WTC11 (cell line): Measurements from ENCODE around the gene ANAPC16. TPM values are rescaled to one million over a fixed set of nuclear protein-coding genes. Genes with fewer than 3 reads are reported as not detected.
A peak's percentile ranks its signal among the peaks of the same experiment; 100 is the strongest.

Experiments
- ATAC-seq: fragments of 200-7000 bp; cut with Tn5 transposase; 2 replicates; pipeline ENCODE4 v1.10.0; 2021; ENCODE audit warnings: mild to moderate bottlenecking, moderate library complexity
- CTCF ChIA-PET: fragments of 300-600 bp; sonication (Branson Sonifier 250); formaldehyde crosslinking; loops from one replicate; lab custom pipeline; 2021; ENCODE audit warnings: antibody characterized with exemption; lab: Charles Lee
- POLR2A ChIA-PET: fragments of 350-600 bp; sonication (Branson Sonifier 250); formaldehyde crosslinking; loops from one replicate; lab custom pipeline; 2021; ENCODE audit warnings: antibody characterized with exemption; lab: Charles Lee
- DNase-seq: peaks from one replicate; pipeline ENCODE4 v3.0.0; 2021; ENCODE audit warnings: low spot score
- H3K27ac Mint-ChIP-seq: 2 replicates; pipeline ENCODE4 v1.8.0; 2021; ENCODE audit warnings: mixed read lengths
- H3K27me3 Mint-ChIP-seq: 2 replicates; pipeline ENCODE4 v1.8.0; 2021; ENCODE audit warnings: low read depth, mild to moderate bottlenecking, moderate library complexity, mixed read lengths
- H3K36me3 Mint-ChIP-seq: 2 replicates; pipeline ENCODE4 v1.8.0; 2021; ENCODE audit warnings: mixed read lengths
- H3K4me1 Mint-ChIP-seq: 2 replicates; pipeline ENCODE4 v1.8.0; 2022; ENCODE audit warnings: mixed read lengths
- H3K4me3 Mint-ChIP-seq: 2 replicates; pipeline ENCODE4 v1.8.0; 2021; ENCODE audit warnings: mild to moderate bottlenecking, moderate library complexity, mixed read lengths
- H3K9me3 Mint-ChIP-seq: 2 replicates; pipeline ENCODE4 v1.8.0; 2021; ENCODE audit warnings: mixed read lengths
- CTCF ChIP-seq: fragments of 200-600 bp; IDR thresholded peaks from 2 replicates; pipeline ENCODE4 v1.8.0; 2022; ENCODE audit warnings: antibody characterized with exemption
- FOXP1 ChIP-seq: sonication (generic); formaldehyde crosslinking; IDR thresholded peaks from 2 replicates; pipeline ENCODE4 v1.8.0; 2022; ENCODE audit warnings: missing genetic modification reagents, mild to moderate bottlenecking, moderate library complexity, borderline replicate concordance
- MXD4 ChIP-seq: fragments of 250-450 bp; sonication (Bioruptor Pico); IDR thresholded peaks from 2 replicates; pipeline ENCODE4 v1.8.0; 2021; ENCODE audit warnings: mild to moderate bottlenecking, moderate library complexity, borderline replicate concordance
- NFATC4 ChIP-seq: fragments of 250-450 bp; sonication (Bioruptor Pico); IDR thresholded peaks from 2 replicates; pipeline ENCODE4 v1.9.0; 2021; ENCODE audit warnings: mild to moderate bottlenecking
- NFE2L1 ChIP-seq: sonication (generic); formaldehyde crosslinking; IDR thresholded peaks from 2 replicates; pipeline ENCODE4 v1.8.1; 2023; ENCODE audit warnings: missing genetic modification reagents
- RORB ChIP-seq: fragments of 250-450 bp; sonication (Bioruptor Pico); IDR thresholded peaks from 2 replicates; pipeline ENCODE4 v1.9.0; 2021; ENCODE audit warnings: mild to moderate bottlenecking
- TP53 ChIP-seq: sonication (generic); formaldehyde crosslinking; IDR thresholded peaks from 2 replicates; pipeline ENCODE4 v1.8.1; 2023; ENCODE audit warnings: mild to moderate bottlenecking, missing genetic modification reagents
- ZNF263 ChIP-seq: sonication (generic); formaldehyde crosslinking; IDR thresholded peaks from 2 replicates; pipeline ENCODE4 v1.8.1; 2022; ENCODE audit warnings: low read depth, mild to moderate bottlenecking, moderate library complexity, missing genetic modification reagents
- ZNF317 ChIP-seq: sonication (generic); formaldehyde crosslinking; IDR thresholded peaks from 2 replicates; pipeline ENCODE4 v1.8.1; 2023; ENCODE audit warnings: low read depth, mild to moderate bottlenecking, moderate library complexity, missing genetic modification reagents, borderline replicate concordance
- ZNF423 ChIP-seq: fragments of 250-450 bp; sonication (Bioruptor Pico); IDR thresholded peaks from 2 replicates; pipeline ENCODE4 v2.1.2; 2022; ENCODE audit warnings: mild to moderate bottlenecking, moderate library complexity
- total RNA-seq: library from RNA; stranded (reverse); gene quantifications from 3 replicates; pipeline ENCODE4 v1.2.3, GENCODE V29; 2021
- TF ChIP-seq, protein P1 (sequence below): sonication (generic); formaldehyde crosslinking; conservative IDR thresholded peaks from 2 replicates; pipeline ENCODE4 v1.8.1; 2023; ENCODE audit warnings: mild to moderate bottlenecking, low read depth, missing genetic modification reagents, moderate library complexity
- TF ChIP-seq, protein P2 (sequence below): fragments of 250-450 bp; sonication (Bioruptor Pico); IDR thresholded peaks from 2 replicates; pipeline ENCODE4 v2.1.2; 2022; ENCODE audit warnings: mild to moderate bottlenecking, moderate library complexity
- TF ChIP-seq, protein P3 (sequence below): sonication (generic); formaldehyde crosslinking; IDR thresholded peaks from 2 replicates; pipeline ENCODE4 v1.8.1; 2022; ENCODE audit warnings: low read depth, mild to moderate bottlenecking, moderate library complexity, missing genetic modification reagents, borderline replicate concordance
- TF ChIP-seq, protein P4 (sequence below): sonication (generic); formaldehyde crosslinking; IDR thresholded peaks from 2 replicates; pipeline ENCODE4 v1.8.0; 2023; ENCODE audit warnings: missing genetic modification reagents
- TF ChIP-seq, protein P5 (sequence below): sonication (generic); formaldehyde crosslinking; IDR thresholded peaks from 2 replicates; pipeline ENCODE4 v1.8.0; 2022; ENCODE audit warnings: missing genetic modification reagents
- TF ChIP-seq, protein P6 (sequence below): sonication (generic); formaldehyde crosslinking; conservative IDR thresholded peaks from 2 replicates; pipeline ENCODE4 v1.8.1; 2022; ENCODE audit warnings: mild to moderate bottlenecking, missing genetic modification reagents

ANAPC16 gene
- total RNA-seq, 1 experiment from 2014 or later = 52.3 TPM

DNA sequence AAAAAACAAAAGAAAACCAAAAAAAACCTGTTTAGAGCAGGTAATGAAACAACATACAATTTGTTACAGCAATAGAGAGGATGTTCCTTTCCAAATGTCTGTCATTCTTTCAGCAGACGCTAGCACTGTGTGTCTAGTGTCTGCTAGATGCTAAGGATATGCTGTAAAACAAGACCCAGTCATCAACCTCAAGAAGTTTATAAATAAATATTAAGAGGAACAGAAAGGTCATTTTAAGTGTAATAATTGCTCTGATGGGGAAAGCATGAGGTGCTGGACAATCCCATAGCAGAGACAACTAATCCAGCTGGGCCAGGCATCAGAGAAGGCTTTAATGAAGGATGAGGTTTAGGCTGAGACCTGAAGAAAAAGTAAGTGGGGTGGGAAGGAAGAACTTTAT is 23.6 kb downstream of the ANAPC16 start (continued):
- TF ChIP-seq, protein P1, sequence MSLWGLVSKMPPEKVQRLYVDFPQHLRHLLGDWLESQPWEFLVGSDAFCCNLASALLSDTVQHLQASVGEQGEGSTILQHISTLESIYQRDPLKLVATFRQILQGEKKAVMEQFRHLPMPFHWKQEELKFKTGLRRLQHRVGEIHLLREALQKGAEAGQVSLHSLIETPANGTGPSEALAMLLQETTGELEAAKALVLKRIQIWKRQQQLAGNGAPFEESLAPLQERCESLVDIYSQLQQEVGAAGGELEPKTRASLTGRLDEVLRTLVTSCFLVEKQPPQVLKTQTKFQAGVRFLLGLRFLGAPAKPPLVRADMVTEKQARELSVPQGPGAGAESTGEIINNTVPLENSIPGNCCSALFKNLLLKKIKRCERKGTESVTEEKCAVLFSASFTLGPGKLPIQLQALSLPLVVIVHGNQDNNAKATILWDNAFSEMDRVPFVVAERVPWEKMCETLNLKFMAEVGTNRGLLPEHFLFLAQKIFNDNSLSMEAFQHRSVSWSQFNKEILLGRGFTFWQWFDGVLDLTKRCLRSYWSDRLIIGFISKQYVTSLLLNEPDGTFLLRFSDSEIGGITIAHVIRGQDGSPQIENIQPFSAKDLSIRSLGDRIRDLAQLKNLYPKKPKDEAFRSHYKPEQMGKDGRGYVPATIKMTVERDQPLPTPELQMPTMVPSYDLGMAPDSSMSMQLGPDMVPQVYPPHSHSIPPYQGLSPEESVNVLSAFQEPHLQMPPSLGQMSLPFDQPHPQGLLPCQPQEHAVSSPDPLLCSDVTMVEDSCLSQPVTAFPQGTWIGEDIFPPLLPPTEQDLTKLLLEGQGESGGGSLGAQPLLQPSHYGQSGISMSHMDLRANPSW (CRISPR knock-in tag) = no peak
- TF ChIP-seq, protein P2, sequence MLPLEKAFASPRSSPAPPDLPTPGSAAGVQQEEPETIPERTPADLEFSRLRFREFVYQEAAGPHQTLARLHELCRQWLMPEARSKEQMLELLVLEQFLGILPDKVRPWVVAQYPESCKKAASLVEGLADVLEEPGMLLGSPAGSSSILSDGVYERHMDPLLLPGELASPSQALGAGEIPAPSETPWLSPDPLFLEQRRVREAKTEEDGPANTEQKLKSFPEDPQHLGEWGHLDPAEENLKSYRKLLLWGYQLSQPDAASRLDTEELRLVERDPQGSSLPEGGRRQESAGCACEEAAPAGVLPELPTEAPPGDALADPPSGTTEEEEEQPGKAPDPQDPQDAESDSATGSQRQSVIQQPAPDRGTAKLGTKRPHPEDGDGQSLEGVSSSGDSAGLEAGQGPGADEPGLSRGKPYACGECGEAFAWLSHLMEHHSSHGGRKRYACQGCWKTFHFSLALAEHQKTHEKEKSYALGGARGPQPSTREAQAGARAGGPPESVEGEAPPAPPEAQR (CRISPR knock-in tag) = no peak
- TF ChIP-seq, protein P3, sequence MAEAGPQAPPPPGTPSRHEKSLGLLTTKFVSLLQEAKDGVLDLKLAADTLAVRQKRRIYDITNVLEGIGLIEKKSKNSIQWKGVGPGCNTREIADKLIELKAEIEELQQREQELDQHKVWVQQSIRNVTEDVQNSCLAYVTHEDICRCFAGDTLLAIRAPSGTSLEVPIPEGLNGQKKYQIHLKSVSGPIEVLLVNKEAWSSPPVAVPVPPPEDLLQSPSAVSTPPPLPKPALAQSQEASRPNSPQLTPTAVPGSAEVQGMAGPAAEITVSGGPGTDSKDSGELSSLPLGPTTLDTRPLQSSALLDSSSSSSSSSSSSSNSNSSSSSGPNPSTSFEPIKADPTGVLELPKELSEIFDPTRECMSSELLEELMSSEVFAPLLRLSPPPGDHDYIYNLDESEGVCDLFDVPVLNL (CRISPR knock-in tag) = no peak
- TF ChIP-seq, protein P4, sequence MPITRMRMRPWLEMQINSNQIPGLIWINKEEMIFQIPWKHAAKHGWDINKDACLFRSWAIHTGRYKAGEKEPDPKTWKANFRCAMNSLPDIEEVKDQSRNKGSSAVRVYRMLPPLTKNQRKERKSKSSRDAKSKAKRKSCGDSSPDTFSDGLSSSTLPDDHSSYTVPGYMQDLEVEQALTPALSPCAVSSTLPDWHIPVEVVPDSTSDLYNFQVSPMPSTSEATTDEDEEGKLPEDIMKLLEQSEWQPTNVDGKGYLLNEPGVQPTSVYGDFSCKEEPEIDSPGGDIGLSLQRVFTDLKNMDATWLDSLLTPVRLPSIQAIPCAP (CRISPR knock-in tag) = no peak
- TF ChIP-seq ZNF317 (CRISPR knock-in tag) = no peak
- TF ChIP-seq ZNF263 (CRISPR knock-in tag) = no peak
- no peak for TF ChIP-seq ZNF423 (CRISPR knock-in tag)

DNA sequence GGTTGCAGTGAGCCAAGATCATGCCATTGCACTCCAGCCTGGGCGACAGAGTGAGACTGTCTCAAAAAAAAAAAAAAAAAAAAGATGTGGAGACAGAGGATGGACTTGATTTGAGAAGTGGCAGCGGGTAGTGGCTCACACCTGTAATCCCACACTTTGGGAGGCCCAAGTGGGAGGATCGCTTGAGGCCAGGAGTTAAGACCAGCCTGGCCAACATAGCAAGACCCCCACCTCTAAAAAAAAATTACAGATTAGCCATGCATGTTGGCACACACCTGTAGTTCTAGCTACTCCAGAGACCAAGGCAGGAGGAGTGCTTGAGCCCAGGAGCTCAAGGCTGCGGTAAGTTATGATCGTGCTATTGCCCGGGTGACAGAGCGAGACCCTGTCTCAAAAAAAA is 24.6 kb downstream of the ANAPC16 start:
- DNase-seq (no peak), ATAC-seq (no peak)
- Mint-ChIP-seq H3K9me3 (no peaks in the 10 kb centered on the region), H3K36me3 (no peaks in the 10 kb centered on the region), H3K4me3 (no peak overlapping the region), H3K27me3 (no peaks in the 10 kb centered on the region), H3K4me1 (peaks cover 19% of the 10 kb centered on the region), H3K27ac (no peak overlapping the region)
- POLR2A ChIA-PET = interaction anchor here (0.7 kb wide), 3 partner anchors 23 to 1494 kb away, joined by 3 to 5 read pairs (median 4); no protein-coding TSS in a partner anchor
- no peak for TF ChIP-seq FOXP1
- TF ChIP-seq, all 79 proteins: peak for 0
- CTCF ChIA-PET = interaction anchor here (0.7 kb wide), 1 partner anchor 76 kb away, joined by 3 read pairs; no protein-coding TSS in a partner anchor

DNA sequence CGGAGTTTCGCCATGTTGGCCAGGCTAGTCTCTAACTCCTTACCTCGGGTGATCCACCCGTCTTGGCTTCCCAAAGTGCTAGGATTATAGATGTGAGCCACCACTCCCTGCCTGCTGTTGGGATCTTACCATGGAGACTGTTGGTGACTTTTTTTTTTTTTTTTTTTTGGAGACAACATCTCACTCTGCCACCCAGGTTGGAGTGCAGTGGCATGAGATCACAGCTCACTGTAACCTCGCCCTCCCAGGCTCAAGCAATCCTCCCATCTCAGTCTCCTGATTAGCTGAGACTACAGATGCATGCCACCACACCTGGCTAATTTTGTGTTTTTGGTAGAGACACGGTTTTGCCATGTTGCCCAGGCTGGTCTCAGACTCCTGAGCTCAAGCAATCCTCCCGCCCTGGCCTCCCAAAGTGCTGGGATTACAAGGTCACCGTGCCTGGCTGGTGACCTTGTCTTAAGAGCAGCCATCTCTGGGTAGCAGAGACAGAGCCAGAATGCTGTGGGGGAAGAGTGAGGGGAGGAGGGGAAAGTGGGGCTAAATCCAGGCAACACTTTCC is 26.0 kb downstream of the ANAPC16 start:
- DNase-seq = no peak
- Mint-ChIP-seq H3K4me1 (peaks cover 23% of the 10 kb centered on the region), H3K27me3 (no peaks in the 10 kb centered on the region), H3K9me3 (no peaks in the 10 kb centered on the region), H3K36me3 (no peaks in the 10 kb centered on the region), H3K4me3 (no peak overlapping the region), H3K27ac (0 out of 2 replicates have a peak overlapping the region, but pooled peaks have one; percentile 32)
- ChIA-PET CTCF (interaction anchor here (0.7 kb wide), 1 partner anchor 16 kb away, joined by 3 read pairs; no protein-coding TSS in a partner anchor), POLR2A (interaction anchor here (0.8 kb wide), 1 partner anchor 32 kb away, joined by 3 read pairs; no protein-coding TSS in a partner anchor)
- ATAC-seq = no peak
- TF ChIP-seq TP53 (CRISPR knock-in tag) (no peak), RORB (CRISPR knock-in tag) (no peak)

- H3K9me3 Mint-ChIP-seq = no peaks in the 10 kb centered on the region
- DNase-seq (no peak), ATAC-seq (peak; percentile 66)
- no peaks in the 10 kb centered on the region for H3K36me3 Mint-ChIP-seq
- H3K4me1 Mint-ChIP-seq = peaks cover 27% of the 10 kb centered on the region
- ChIA-PET POLR2A (interaction anchor here (0.6 kb wide), 1 partner anchor 68 kb away, joined by 3 read pairs; no protein-coding TSS in a partner anchor), CTCF (no interaction called here)
- H3K4me3 Mint-ChIP-seq = no peak overlapping the region
- no peaks in the 10 kb centered on the region for H3K27me3 Mint-ChIP-seq
- H3K27ac Mint-ChIP-seq = peak overlapping the region; percentile 34
- TF ChIP-seq NFE2L1 (CRISPR knock-in tag) = no peak
- TF ChIP-seq, protein P5, sequence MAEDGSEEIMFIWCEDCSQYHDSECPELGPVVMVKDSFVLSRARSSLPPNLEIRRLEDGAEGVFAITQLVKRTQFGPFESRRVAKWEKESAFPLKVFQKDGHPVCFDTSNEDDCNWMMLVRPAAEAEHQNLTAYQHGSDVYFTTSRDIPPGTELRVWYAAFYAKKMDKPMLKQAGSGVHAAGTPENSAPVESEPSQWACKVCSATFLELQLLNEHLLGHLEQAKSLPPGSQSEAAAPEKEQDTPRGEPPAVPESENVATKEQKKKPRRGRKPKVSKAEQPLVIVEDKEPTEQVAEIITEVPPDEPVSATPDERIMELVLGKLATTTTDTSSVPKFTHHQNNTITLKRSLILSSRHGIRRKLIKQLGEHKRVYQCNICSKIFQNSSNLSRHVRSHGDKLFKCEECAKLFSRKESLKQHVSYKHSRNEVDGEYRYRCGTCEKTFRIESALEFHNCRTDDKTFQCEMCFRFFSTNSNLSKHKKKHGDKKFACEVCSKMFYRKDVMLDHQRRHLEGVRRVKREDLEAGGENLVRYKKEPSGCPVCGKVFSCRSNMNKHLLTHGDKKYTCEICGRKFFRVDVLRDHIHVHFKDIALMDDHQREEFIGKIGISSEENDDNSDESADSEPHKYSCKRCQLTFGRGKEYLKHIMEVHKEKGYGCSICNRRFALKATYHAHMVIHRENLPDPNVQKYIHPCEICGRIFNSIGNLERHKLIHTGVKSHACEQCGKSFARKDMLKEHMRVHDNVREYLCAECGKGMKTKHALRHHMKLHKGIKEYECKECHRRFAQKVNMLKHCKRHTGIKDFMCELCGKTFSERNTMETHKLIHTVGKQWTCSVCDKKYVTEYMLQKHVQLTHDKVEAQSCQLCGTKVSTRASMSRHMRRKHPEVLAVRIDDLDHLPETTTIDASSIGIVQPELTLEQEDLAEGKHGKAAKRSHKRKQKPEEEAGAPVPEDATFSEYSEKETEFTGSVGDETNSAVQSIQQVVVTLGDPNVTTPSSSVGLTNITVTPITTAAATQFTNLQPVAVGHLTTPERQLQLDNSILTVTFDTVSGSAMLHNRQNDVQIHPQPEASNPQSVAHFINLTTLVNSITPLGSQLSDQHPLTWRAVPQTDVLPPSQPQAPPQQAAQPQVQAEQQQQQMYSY (CRISPR knock-in tag) = no peak
- no peak for TF ChIP-seq MXD4 (CRISPR knock-in tag)
- TF ChIP-seq, protein P6, sequence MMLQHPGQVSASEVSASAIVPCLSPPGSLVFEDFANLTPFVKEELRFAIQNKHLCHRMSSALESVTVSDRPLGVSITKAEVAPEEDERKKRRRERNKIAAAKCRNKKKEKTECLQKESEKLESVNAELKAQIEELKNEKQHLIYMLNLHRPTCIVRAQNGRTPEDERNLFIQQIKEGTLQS (CRISPR knock-in tag) = no peak
- no peak for TF ChIP-seq NFATC4 (CRISPR knock-in tag)
- no peak for TF ChIP-seq RORB (CRISPR knock-in tag)
- no peak for TF ChIP-seq CTCF
Observed at GRCh38 chr10:72242675-72243074, 26.9 kb downstream of the ANAPC16 start.
